Measurements from ENCODE around the gene SLC39A13. TPM values are rescaled to one million over a fixed set of nuclear protein-coding genes. Genes with fewer than 3 reads are reported as not detected.

The SLC39A13 gene
- total and polyA plus RNA-seq, 2 of the 13 experiments (the other 11 are each of a cell fraction or from before 2014, with no cell fraction given) = 15.3 to 30.5 TPM

GRCh38 chr11:47408598-47409439 lies 429 bp downstream of the SLC39A13 start (continued):
- TF ChIP-seq NFYB (CRISPR knock-in tag; IDR thresholded peaks at IDR 0.05) = no peak
- peak; percentile 48; the same call in 1 of the 2 replicates for TF ChIP-seq ZNF33A (CRISPR knock-in tag; IDR thresholded peaks at IDR 0.05; ENCODE audit: borderline replicate concordance)
- TF ChIP-seq PAX8 (CRISPR knock-in tag; IDR thresholded peaks at IDR 0.05; ENCODE audit: borderline replicate concordance) = no peak
- no peak for TF ChIP-seq TAF1 (CRISPR knock-in tag; IDR thresholded peaks at IDR 0.05)
- peak; percentile 47; the same call in 1 of the 2 replicates for TF ChIP-seq ZNF788 (CRISPR knock-in tag; IDR thresholded peaks at IDR 0.05; ENCODE audit: borderline replicate concordance)
- peak; percentile 49 for TF ChIP-seq PHF8 (CRISPR knock-in tag; IDR thresholded peaks at IDR 0.05)
- no peak for TF ChIP-seq GZF1 (CRISPR knock-in tag; IDR thresholded peaks at IDR 0.05)
- TF ChIP-seq ZNF792 (CRISPR knock-in tag; IDR thresholded peaks at IDR 0.05) = no peak
- no peak for TF ChIP-seq HDAC2 (CRISPR knock-in tag; IDR thresholded peaks at IDR 0.05)
- no peak for TF ChIP-seq BCLAF1 (IDR thresholded peaks at IDR 0.05)
- no peak for TF ChIP-seq ZNF232 (CRISPR knock-in tag; IDR thresholded peaks at IDR 0.05; ENCODE audit: borderline replicate concordance)
- 0 out of 2 replicates have a peak, but pooled peaks have one; percentile 12 for TF ChIP-seq DNMT3B (CRISPR knock-in tag; conservative IDR thresholded peaks at IDR 0.05)
- TF ChIP-seq, protein P1, sequence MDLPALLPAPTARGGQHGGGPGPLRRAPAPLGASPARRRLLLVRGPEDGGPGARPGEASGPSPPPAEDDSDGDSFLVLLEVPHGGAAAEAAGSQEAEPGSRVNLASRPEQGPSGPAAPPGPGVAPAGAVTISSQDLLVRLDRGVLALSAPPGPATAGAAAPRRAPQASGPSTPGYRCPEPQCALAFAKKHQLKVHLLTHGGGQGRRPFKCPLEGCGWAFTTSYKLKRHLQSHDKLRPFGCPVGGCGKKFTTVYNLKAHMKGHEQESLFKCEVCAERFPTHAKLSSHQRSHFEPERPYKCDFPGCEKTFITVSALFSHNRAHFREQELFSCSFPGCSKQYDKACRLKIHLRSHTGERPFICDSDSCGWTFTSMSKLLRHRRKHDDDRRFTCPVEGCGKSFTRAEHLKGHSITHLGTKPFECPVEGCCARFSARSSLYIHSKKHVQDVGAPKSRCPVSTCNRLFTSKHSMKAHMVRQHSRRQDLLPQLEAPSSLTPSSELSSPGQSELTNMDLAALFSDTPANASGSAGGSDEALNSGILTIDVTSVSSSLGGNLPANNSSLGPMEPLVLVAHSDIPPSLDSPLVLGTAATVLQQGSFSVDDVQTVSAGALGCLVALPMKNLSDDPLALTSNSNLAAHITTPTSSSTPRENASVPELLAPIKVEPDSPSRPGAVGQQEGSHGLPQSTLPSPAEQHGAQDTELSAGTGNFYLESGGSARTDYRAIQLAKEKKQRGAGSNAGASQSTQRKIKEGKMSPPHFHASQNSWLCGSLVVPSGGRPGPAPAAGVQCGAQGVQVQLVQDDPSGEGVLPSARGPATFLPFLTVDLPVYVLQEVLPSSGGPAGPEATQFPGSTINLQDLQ (CRISPR knock-in tag; IDR thresholded peaks at IDR 0.05) = 0 out of 2 replicates have a peak, but pooled peaks have one; percentile 7
- peak; percentile 47 for TF ChIP-seq ZNF350 (CRISPR knock-in tag; IDR thresholded peaks at IDR 0.05; ENCODE audit: borderline replicate concordance, low read depth)
- no peak for TF ChIP-seq ZSCAN12 (CRISPR knock-in tag; IDR thresholded peaks at IDR 0.05)
- peak; percentile 33; the same call in 1 of the 2 replicates for TF ChIP-seq ZNF891 (CRISPR knock-in tag; IDR thresholded peaks at IDR 0.05)
- TF ChIP-seq, protein P2, sequence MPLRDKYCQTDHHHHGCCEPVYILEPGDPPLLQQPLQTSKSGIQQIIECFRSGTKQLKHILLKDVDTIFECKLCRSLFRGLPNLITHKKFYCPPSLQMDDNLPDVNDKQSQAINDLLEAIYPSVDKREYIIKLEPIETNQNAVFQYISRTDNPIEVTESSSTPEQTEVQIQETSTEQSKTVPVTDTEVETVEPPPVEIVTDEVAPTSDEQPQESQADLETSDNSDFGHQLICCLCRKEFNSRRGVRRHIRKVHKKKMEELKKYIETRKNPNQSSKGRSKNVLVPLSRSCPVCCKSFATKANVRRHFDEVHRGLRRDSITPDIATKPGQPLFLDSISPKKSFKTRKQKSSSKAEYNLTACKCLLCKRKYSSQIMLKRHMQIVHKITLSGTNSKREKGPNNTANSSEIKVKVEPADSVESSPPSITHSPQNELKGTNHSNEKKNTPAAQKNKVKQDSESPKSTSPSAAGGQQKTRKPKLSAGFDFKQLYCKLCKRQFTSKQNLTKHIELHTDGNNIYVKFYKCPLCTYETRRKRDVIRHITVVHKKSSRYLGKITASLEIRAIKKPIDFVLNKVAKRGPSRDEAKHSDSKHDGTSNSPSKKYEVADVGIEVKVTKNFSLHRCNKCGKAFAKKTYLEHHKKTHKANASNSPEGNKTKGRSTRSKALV (CRISPR knock-in tag; IDR thresholded peaks at IDR 0.05) = no peak
- TF ChIP-seq, protein P3, sequence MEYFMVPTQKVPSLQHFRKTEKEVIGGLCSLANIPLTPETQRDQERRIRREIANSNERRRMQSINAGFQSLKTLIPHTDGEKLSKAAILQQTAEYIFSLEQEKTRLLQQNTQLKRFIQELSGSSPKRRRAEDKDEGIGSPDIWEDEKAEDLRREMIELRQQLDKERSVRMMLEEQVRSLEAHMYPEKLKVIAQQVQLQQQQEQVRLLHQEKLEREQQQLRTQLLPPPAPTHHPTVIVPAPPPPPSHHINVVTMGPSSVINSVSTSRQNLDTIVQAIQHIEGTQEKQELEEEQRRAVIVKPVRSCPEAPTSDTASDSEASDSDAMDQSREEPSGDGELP (IDR thresholded peaks at IDR 0.05; ENCODE audit: borderline replicate concordance, low read depth) = no peak
- no peak for TF ChIP-seq ZNF24 (IDR thresholded peaks at IDR 0.05)
- peak; percentile 9; the same call in 1 of the 2 replicates for TF ChIP-seq ZNF777 (CRISPR knock-in tag; IDR thresholded peaks at IDR 0.05)
- no peak for TF ChIP-seq MXD3 (CRISPR knock-in tag; IDR thresholded peaks at IDR 0.05)
- peak; percentile 65 for TF ChIP-seq TEAD3 (CRISPR knock-in tag; optimal IDR thresholded peaks at IDR 0.05; ENCODE audit: borderline replicate concordance)
